CD4-positive, CD25-positive, alpha-beta regulatory T cell (primary cell): ENCODE measurements around the gene GABBR2. TPM values are rescaled to one million over a fixed set of nuclear protein-coding genes. Genes with fewer than 3 reads are reported as not detected.

Experiments
- ATAC-seq, 2 donors: fragments of 150-1000 bp; cut with Tn5 transposase; one replicate each; pipeline ENCODE4 v1.10.0; 2021; ENCODE audit warnings: low read depth in 2 of 2, moderate number of reproducible peaks in 2 of 2, moderate library complexity in 1 of 2
- DNase-seq, 3 donors: peaks; one replicate each; pipeline versions ENCODE4 v3.0.0 to v3.0.0-alpha.2; 2012 to 2022; ENCODE audit warnings: mixed read lengths in 1 of 3
- H3K27ac ChIP-seq: one replicate; pipeline ENCODE4 v1.7.0; 2013; ENCODE audit warnings: mild to moderate bottlenecking, low read length; ENCODE audit not compliant: insufficient read depth, poor library complexity, severe bottlenecking
- H3K27me3 ChIP-seq: one replicate; pipeline ENCODE4 v1.7.0; 2013; ENCODE audit warnings: low read length; ENCODE audit not compliant: control insufficient read depth, insufficient read depth
- H3K36me3 ChIP-seq: one replicate; pipeline ENCODE4 v1.7.0; 2013; ENCODE audit warnings: mild to moderate bottlenecking, low read length, moderate library complexity; ENCODE audit not compliant: control insufficient read depth, insufficient read depth
- H3K4me1 ChIP-seq: 2 replicates; pipeline ENCODE4 v1.7.0; 2013; ENCODE audit warnings: mild to moderate bottlenecking, low read length; ENCODE audit not compliant: insufficient read depth, control insufficient read depth, poor library complexity, severe bottlenecking
- H3K4me3 ChIP-seq: one replicate; pipeline ENCODE4 v1.7.0; 2013; ENCODE audit warnings: low read depth, mild to moderate bottlenecking, low read length, moderate library complexity
- H3K9me3 ChIP-seq, 2 experiments: 1 replicate in 1 of 2; 2 replicates in 1 of 2; pipeline ENCODE4 v1.7.0; 2013; ENCODE audit warnings: low read length in 2 of 2, mild to moderate bottlenecking in 1 of 2, moderate library complexity in 1 of 2; ENCODE audit not compliant: control insufficient read depth in 2 of 2
- H3K27ac Mint-ChIP-seq, 3 donors: one replicate each; pipeline ENCODE4 v1.8.0; 2020 to 2022; ENCODE audit warnings: mild to moderate bottlenecking in 3 of 3, mixed read lengths in 3 of 3, moderate library complexity in 2 of 3
- H3K27me3 Mint-ChIP-seq: one replicate; pipeline ENCODE4 v1.8.0; 2022; ENCODE audit warnings: mild to moderate bottlenecking, mixed read lengths
- H3K36me3 Mint-ChIP-seq: one replicate; pipeline ENCODE4 v1.8.0; 2020; ENCODE audit warnings: mixed read lengths
- H3K4me1 Mint-ChIP-seq, 4 donors: one replicate each; pipeline ENCODE4 v1.8.0; 2020 to 2022; ENCODE audit warnings: mixed read lengths in 4 of 4, mild to moderate bottlenecking in 1 of 4
- H3K4me3 Mint-ChIP-seq, 4 donors: one replicate each; pipeline ENCODE4 v1.8.0; 2020 to 2022; ENCODE audit warnings: mild to moderate bottlenecking in 4 of 4, mixed read lengths in 4 of 4, moderate library complexity in 3 of 4
- H3K9me3 Mint-ChIP-seq, 7 donors: one replicate each; pipeline ENCODE4 v1.8.0; 2020 to 2022; ENCODE audit warnings: mixed read lengths in 7 of 7, mild to moderate bottlenecking in 3 of 7, moderate library complexity in 2 of 7
- polyA plus RNA-seq, 4 donors: library from polyadenylated mRNA; unstranded; fragments of 300-500 nt; fragmentation: Illumina TruSeq; gene quantifications; one replicate each; pipeline ENCODE4 v1.2.3, GENCODE V29; 2021
- total RNA-seq: library from RNA; stranded (reverse); gene quantifications from one replicate; pipeline ENCODE4 v1.2.3, GENCODE V29; 2022

GABBR2 gene
- total and polyA plus RNA-seq, 5 donors from 2014 or later: not detected

GRCh38 chr9:98317134-98317857 is 391.4 kb downstream of the GABBR2 start:
- H3K27ac Mint-ChIP-seq: peak overlapping the region in 2 of 3 donors; percentile 8 to 33
- H3K36me3 Mint-ChIP-seq: no peaks in the 10 kb centered on the region
- ATAC-seq (no peak), DNase-seq (no peak)
- Histone ChIP-seq H3K36me3 (no peaks in the 10 kb centered on the region), H3K27me3 (no peaks in the 10 kb centered on the region), H3K4me1 (peaks cover 5% of the 10 kb centered on the region), H3K4me3 (no peak overlapping the region), H3K27ac (no peak overlapping the region), H3K9me3 (no peaks in the 10 kb centered on the region)
- peaks cover 0 to 2% (median 0%) of the 10 kb centered on the region in 7 donors for H3K9me3 Mint-ChIP-seq
- H3K4me1 Mint-ChIP-seq: peaks cover 0 to 10% (median 0%) of the 10 kb centered on the region in 4 donors
- no peaks in the 10 kb centered on the region for H3K27me3 Mint-ChIP-seq
- no peak overlapping the region for H3K4me3 Mint-ChIP-seq

- no peak overlapping the region for H3K27ac ChIP-seq
- Mint-ChIP-seq H3K4me1 (peaks cover 0 to 6% (median 0%) of the 10 kb centered on the region in 4 donors), H3K36me3 (no peaks in the 10 kb centered on the region), H3K4me3 (no peak overlapping the region), H3K9me3 (peaks cover 0 to 2% (median 0%) of the 10 kb centered on the region in 7 donors), H3K27ac (peak overlapping the region in 2 of 3 donors; percentile 0 to 47), H3K27me3 (no peaks in the 10 kb centered on the region)
- H3K4me1 ChIP-seq: peaks cover 5% of the 10 kb centered on the region
- no peaks in the 10 kb centered on the region for H3K9me3 ChIP-seq
- H3K4me3 ChIP-seq: no peak overlapping the region
- no peaks in the 10 kb centered on the region for H3K27me3 ChIP-seq
- DNase-seq: no peak
- H3K36me3 ChIP-seq: no peaks in the 10 kb centered on the region
- ATAC-seq: no peak
Observed at GRCh38 chr9:98316445-98317133, 392.1 kb downstream of the GABBR2 start.

GRCh38 chr9:98315551-98316060 is 393.1 kb downstream of the GABBR2 start:
- H3K36me3 ChIP-seq: no peaks in the 10 kb centered on the region
- Mint-ChIP-seq H3K27ac (peak overlapping the region in 1 of 3 donors; percentile 36), H3K36me3 (no peaks in the 10 kb centered on the region), H3K4me3 (no peak overlapping the region), H3K27me3 (no peaks in the 10 kb centered on the region), H3K4me1 (peaks cover 0 to 5% (median 0%) of the 10 kb centered on the region in 4 donors), H3K9me3 (peaks cover 0 to 3% (median 0%) of the 10 kb centered on the region in 7 donors)
- H3K27me3 ChIP-seq: no peaks in the 10 kb centered on the region
- no peaks in the 10 kb centered on the region for H3K9me3 ChIP-seq
- DNase-seq (peak; percentile 68 to 86 (median 82)), ATAC-seq (peak; percentile 86 to 89)
- peaks cover 5% of the 10 kb centered on the region for H3K4me1 ChIP-seq
- H3K27ac ChIP-seq: no peak overlapping the region
- no peak overlapping the region for H3K4me3 ChIP-seq

- Mint-ChIP-seq H3K36me3 (no peaks in the 10 kb centered on the region), H3K4me3 (no peak overlapping the region), H3K9me3 (peaks cover 0 to 3% (median 0%) of the 10 kb centered on the region in 7 donors), H3K4me1 (peaks cover 0 to 5% (median 0%) of the 10 kb centered on the region in 4 donors), H3K27ac (no peak overlapping the region), H3K27me3 (no peaks in the 10 kb centered on the region)
- Histone ChIP-seq H3K4me3 (no peak overlapping the region), H3K9me3 (no peaks in the 10 kb centered on the region), H3K27me3 (no peaks in the 10 kb centered on the region), H3K4me1 (peaks cover 5% of the 10 kb centered on the region), H3K27ac (no peak overlapping the region), H3K36me3 (no peaks in the 10 kb centered on the region)
- ATAC-seq (no peak), DNase-seq (no peak)
Observed at GRCh38 chr9:98315067-98315453, 393.7 kb downstream of the GABBR2 start.

- H3K4me3 ChIP-seq: no peak overlapping the region
- Mint-ChIP-seq H3K27me3 (peaks cover 4% of the 10 kb centered on the region), H3K4me1 (peaks cover 0 to 5% (median 0%) of the 10 kb centered on the region in 4 donors), H3K9me3 (peaks cover 0 to 3% (median 0%) of the 10 kb centered on the region in 7 donors), H3K4me3 (no peak overlapping the region), H3K27ac (no peak overlapping the region), H3K36me3 (no peaks in the 10 kb centered on the region)
- H3K36me3 ChIP-seq: no peaks in the 10 kb centered on the region
- DNase-seq (no peak), ATAC-seq (no peak)
- peaks cover 5% of the 10 kb centered on the region for H3K4me1 ChIP-seq
- no peaks in the 10 kb centered on the region for H3K9me3 ChIP-seq
- no peak overlapping the region for H3K27ac ChIP-seq
- no peaks in the 10 kb centered on the region for H3K27me3 ChIP-seq
Observed at GRCh38 chr9:98314381-98315066, 394.2 kb downstream of the GABBR2 start.

GRCh38 chr9:98312365-98312764 is 396.4 kb downstream of the GABBR2 start:
- no peak for DNase-seq
- Mint-ChIP-seq H3K27me3 (peaks cover 9% of the 10 kb centered on the region), H3K9me3 (peaks cover 0 to 3% (median 0%) of the 10 kb centered on the region in 7 donors), H3K4me3 (no peak overlapping the region), H3K27ac (no peak overlapping the region), H3K36me3 (no peaks in the 10 kb centered on the region), H3K4me1 (peaks cover 0 to 5% (median 0%) of the 10 kb centered on the region in 4 donors)
- no peaks in the 10 kb centered on the region for H3K9me3 ChIP-seq
- no peaks in the 10 kb centered on the region for H3K27me3 ChIP-seq
- no peak overlapping the region for H3K27ac ChIP-seq
- no peak overlapping the region for H3K4me3 ChIP-seq
- no peaks in the 10 kb centered on the region for H3K36me3 ChIP-seq
- H3K4me1 ChIP-seq: peaks cover 5% of the 10 kb centered on the region
- ATAC-seq: no peak

GRCh38 chr9:98311541-98311940 is 397.2 kb downstream of the GABBR2 start:
- ATAC-seq (no peak), DNase-seq (no peak)
- Histone ChIP-seq H3K4me1 (peaks cover 5% of the 10 kb centered on the region), H3K9me3 (no peaks in the 10 kb centered on the region), H3K4me3 (no peak overlapping the region), H3K36me3 (no peaks in the 10 kb centered on the region), H3K27me3 (no peaks in the 10 kb centered on the region), H3K27ac (no peak overlapping the region)
- H3K27ac Mint-ChIP-seq: no peak overlapping the region
- peaks cover 0 to 5% (median 0%) of the 10 kb centered on the region in 4 donors for H3K4me1 Mint-ChIP-seq
- no peak overlapping the region for H3K4me3 Mint-ChIP-seq
- no peaks in the 10 kb centered on the region for H3K36me3 Mint-ChIP-seq
- H3K27me3 Mint-ChIP-seq: peaks cover 15% of the 10 kb centered on the region
- peaks cover 0 to 3% (median 0%) of the 10 kb centered on the region in 7 donors for H3K9me3 Mint-ChIP-seq
